ENCODE results near the gene GRAMD1A. TPM values are rescaled to one million over a fixed set of nuclear protein-coding genes. Genes with fewer than 3 reads are reported as not detected.

The GRAMD1A gene
- total RNA-seq, 1 experiment from 2014 or later = 125 TPM

DNA sequence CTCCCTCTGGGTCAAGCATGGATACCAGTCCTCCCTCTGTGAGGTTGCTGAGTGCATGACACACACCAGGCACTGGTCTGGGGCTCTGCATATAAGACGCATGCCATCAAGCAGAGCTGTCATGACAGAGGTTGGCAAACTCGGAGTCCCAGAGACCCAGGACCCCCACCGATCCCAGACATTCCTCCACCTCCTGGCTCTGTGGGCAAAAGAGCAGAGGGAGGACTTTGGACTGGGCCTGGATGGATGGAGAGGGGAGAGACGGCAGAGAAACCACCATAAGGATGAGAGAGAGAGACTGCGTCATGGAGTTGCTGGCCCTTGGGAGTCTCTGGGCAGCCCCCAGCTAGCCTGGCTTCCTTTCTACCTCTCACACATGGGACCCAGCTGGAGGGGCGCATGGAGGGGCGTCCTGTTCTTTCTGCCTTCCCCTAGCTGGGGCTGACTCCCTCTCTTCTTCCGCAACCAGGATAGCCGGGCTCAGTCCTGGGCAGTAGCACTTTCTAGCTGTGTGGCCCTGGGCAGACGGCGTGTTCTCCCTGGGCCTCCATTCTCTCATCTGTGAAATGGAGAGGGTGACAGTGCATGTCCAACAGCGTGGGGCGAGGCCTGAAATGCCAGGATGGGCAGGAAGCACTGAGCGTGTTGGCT lies 43.0 kb downstream of the GRAMD1A start:
- peak overlapping the region in 1 of 2 experiments; percentile 68; a peak in 2 of 5 replicates for H3K4me3 Mint-ChIP-seq
- Histone ChIP-seq H3K4ac (ENCODE audit: low read depth, low read length) (no peak overlapping the region), H3K79me2 (ENCODE audit: insufficient read depth, low read length) (no peaks in the 10 kb centered on the region), H3K18ac (ENCODE audit: insufficient read length, low read depth, low read length) (no peak overlapping the region), H3K27me3 (ENCODE audit: insufficient read depth, low read length) (no peaks in the 10 kb centered on the region), H2BK15ac (ENCODE audit: low read depth, low read length) (no peak overlapping the region), H2AFZ (ENCODE audit: low read length) (no peak overlapping the region), H4K8ac (replicated peaks; ENCODE audit: insufficient read length, low read depth, low read length) (no peak overlapping the region), H3K14ac (ENCODE audit: insufficient read depth, low read length) (no peak overlapping the region; the same call in 1 of the 2 replicates), H3K79me1 (ENCODE audit: insufficient read depth, low read depth, low read length, poor library complexity, severe bottlenecking) (no peaks in the 10 kb centered on the region), H3K23ac (ENCODE audit: insufficient read length, low read depth, low read length) (no peak overlapping the region), H3K9me3 (ENCODE audit: control insufficient read depth, low read depth, low read length) (no peaks in the 10 kb centered on the region), H2BK12ac (ENCODE audit: insufficient read length, low read depth, low read length) (no peak overlapping the region), H4K20me1 (ENCODE audit: control insufficient read depth, insufficient read depth, insufficient read length) (peaks cover 4% of the 10 kb centered on the region), H3K4me1 (ENCODE audit: insufficient read depth, low read length) (peaks cover 5% of the 10 kb centered on the region; the same call in 1 of the 2 replicates), H2BK120ac (ENCODE audit: low read depth, low read length, poor library complexity, severe bottlenecking) (no peak overlapping the region), H3T11ph (ENCODE audit: low read length) (no peak overlapping the region), H3K23me2 (ENCODE audit: insufficient read length, low read depth, low read length, poor library complexity, severe bottlenecking) (peaks cover 10% of the 10 kb centered on the region), H3K27ac (ENCODE audit: insufficient read length, low read depth, low read length) (no peak overlapping the region), H2BK20ac (ENCODE audit: low read depth, low read length, poor library complexity, severe bottlenecking) (no peak overlapping the region), H3K4me2 (ENCODE audit: insufficient read depth, insufficient read length, low read length) (no peak overlapping the region), H2BK5ac (ENCODE audit: insufficient read length, low read length) (no peak overlapping the region), H2AK5ac (ENCODE audit: insufficient read length, low read length) (no peak overlapping the region), H4K5ac (ENCODE audit: insufficient read length, low read depth, low read length) (no peak overlapping the region), H3K9ac (ENCODE audit: extremely low read depth, insufficient read length, low read length) (no peak overlapping the region), H4K91ac (ENCODE audit: insufficient read length, low read depth, low read length) (no peak overlapping the region), H3K56ac (ENCODE audit: insufficient read length, low read depth, low read length) (no peak overlapping the region)
- no peak for DNase-seq
- H3K4me1 Mint-ChIP-seq = peaks cover 39 to 54% of the 10 kb centered on the region in 2 experiments
- no peaks in the 10 kb centered on the region for H3K9me3 Mint-ChIP-seq
- no peaks in the 10 kb centered on the region; a peak in 3 of 7 replicates for H3K36me3 Mint-ChIP-seq (ENCODE audit: insufficient read depth in 1 of 3, low read depth in 3 of 3)
- WGBS (ENCODE audit: extremely low coverage, insufficient read length, low lambda C conversion rate) = no CpG with 5 or more reads among the region's 14 CpGs
- H3K27ac Mint-ChIP-seq = no peak overlapping the region; a peak in 1 of 7 replicates
- TF ChIP-seq, protein P1, sequence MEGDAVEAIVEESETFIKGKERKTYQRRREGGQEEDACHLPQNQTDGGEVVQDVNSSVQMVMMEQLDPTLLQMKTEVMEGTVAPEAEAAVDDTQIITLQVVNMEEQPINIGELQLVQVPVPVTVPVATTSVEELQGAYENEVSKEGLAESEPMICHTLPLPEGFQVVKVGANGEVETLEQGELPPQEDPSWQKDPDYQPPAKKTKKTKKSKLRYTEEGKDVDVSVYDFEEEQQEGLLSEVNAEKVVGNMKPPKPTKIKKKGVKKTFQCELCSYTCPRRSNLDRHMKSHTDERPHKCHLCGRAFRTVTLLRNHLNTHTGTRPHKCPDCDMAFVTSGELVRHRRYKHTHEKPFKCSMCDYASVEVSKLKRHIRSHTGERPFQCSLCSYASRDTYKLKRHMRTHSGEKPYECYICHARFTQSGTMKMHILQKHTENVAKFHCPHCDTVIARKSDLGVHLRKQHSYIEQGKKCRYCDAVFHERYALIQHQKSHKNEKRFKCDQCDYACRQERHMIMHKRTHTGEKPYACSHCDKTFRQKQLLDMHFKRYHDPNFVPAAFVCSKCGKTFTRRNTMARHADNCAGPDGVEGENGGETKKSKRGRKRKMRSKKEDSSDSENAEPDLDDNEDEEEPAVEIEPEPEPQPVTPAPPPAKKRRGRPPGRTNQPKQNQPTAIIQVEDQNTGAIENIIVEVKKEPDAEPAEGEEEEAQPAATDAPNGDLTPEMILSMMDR (conservative IDR thresholded peaks at IDR 0.05) = no peak
- peaks cover 2% of the 10 kb centered on the region for H3K27me3 Mint-ChIP-seq (ENCODE audit: low read depth)
